Measurements from ENCODE around the gene NHERF2.

The NHERF2 gene

GRCh38 chr16:1983544-1984346 is 43.0 kb upstream of the NHERF2 start, which contains the start of gene GFER:
Gene GFER, plus strand, starts transcription at chr16:1984193. Its CDS starts 26 bp downstream, at chr16:1984219.
- H3K9me3 Mint-ChIP-seq = no peaks in the 10 kb centered on the region
- TF ChIP-seq, protein P1, sequence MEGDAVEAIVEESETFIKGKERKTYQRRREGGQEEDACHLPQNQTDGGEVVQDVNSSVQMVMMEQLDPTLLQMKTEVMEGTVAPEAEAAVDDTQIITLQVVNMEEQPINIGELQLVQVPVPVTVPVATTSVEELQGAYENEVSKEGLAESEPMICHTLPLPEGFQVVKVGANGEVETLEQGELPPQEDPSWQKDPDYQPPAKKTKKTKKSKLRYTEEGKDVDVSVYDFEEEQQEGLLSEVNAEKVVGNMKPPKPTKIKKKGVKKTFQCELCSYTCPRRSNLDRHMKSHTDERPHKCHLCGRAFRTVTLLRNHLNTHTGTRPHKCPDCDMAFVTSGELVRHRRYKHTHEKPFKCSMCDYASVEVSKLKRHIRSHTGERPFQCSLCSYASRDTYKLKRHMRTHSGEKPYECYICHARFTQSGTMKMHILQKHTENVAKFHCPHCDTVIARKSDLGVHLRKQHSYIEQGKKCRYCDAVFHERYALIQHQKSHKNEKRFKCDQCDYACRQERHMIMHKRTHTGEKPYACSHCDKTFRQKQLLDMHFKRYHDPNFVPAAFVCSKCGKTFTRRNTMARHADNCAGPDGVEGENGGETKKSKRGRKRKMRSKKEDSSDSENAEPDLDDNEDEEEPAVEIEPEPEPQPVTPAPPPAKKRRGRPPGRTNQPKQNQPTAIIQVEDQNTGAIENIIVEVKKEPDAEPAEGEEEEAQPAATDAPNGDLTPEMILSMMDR (IDR thresholded peaks at IDR 0.05; ENCODE audit: unreplicated experiment in 3 of 3) = peak; percentile 26 to 57 (median 44)
- peak within 1 kb of the TSS; percentile 87 to 88 (median 87) for H3K4me3 Mint-ChIP-seq
- H3K27me3 Mint-ChIP-seq (ENCODE audit: low read depth) = peaks cover 61% of the 10 kb centered on the region
- H3K4me1 Mint-ChIP-seq = peaks cover 29% of the 10 kb centered on the region
- H3K27ac Mint-ChIP-seq = peak within 1 kb of the TSS; percentile 46 to 88 (median 57)
- peaks cover 12% of the 10 kb centered on the region for H3K36me3 Mint-ChIP-seq (ENCODE audit: low read depth)

DNA sequence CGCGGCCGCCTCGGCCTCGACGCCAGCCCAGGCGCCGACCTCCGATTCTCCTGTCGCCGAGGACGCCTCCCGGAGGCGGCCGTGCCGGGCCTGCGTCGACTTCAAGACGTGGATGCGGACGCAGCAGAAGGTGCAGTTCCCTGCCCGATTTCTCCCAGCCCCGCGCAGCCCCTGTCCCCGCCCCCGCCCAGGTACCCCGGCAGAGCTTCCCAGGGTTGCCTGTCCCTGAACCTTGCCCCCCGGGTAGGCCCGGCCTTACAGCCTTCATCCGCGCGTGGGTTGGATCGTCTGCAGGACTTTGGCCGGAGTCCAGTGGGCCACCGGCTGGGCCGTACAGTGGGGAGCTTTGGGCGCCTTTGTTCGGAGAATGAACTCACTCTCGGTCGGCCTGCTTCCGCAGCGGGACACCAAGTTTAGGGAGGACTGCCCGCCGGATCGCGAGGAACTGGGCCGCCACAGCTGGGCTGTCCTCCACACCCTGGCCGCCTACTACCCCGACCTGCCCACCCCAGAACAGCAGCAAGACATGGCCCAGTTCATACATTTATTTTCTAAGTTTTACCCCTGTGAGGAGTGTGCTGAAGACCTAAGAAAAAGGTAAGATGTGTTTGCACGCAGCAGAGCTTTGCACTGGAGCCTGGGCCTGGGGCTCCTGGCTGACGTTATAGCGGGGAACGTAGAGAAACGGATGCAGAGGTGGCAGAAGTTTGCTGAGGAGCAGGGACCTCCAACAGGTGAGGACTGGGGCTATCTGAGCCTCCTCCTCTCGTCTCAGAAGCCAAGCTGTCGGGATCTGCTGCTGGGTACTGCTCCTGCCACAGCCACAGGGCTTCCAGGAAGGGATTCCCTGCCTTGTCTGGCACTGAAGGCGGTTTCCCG is 42.1 kb upstream of the NHERF2 start:
- Mint-ChIP-seq H3K4me1 (peaks cover 34% of the 10 kb centered on the region), H3K27me3 (ENCODE audit: low read depth) (peaks cover 66% of the 10 kb centered on the region), H3K9me3 (no peaks in the 10 kb centered on the region), H3K27ac (peak overlapping the region in 2 of 3 experiments; percentile 57 to 88), H3K36me3 (ENCODE audit: low read depth) (peaks cover 13% of the 10 kb centered on the region), H3K4me3 (peak overlapping the region; percentile 87 to 88 (median 87))
- TF ChIP-seq, protein P1 (IDR thresholded peaks at IDR 0.05; ENCODE audit: unreplicated experiment in 3 of 3) = no peak

GRCh38 chr16:1985466-1986150 is 41.1 kb upstream of the NHERF2 start:
- Mint-ChIP-seq H3K27ac (peak overlapping the region in 1 of 3 experiments; percentile 88), H3K27me3 (ENCODE audit: low read depth) (peaks cover 60% of the 10 kb centered on the region), H3K4me3 (peak overlapping the region; percentile 87 to 88 (median 87)), H3K4me1 (peaks cover 34% of the 10 kb centered on the region), H3K36me3 (ENCODE audit: low read depth) (peaks cover 13% of the 10 kb centered on the region), H3K9me3 (no peaks in the 10 kb centered on the region)
- TF ChIP-seq, protein P1 (IDR thresholded peaks at IDR 0.05; ENCODE audit: unreplicated experiment in 3 of 3) = no peak

GRCh38 chr16:1987198-1987597 is 39.5 kb upstream of the NHERF2 start:
- H3K4me3 Mint-ChIP-seq = peak overlapping the region in 2 of 3 experiments; percentile 41 to 64
- TF ChIP-seq, protein P1 (IDR thresholded peaks at IDR 0.05; ENCODE audit: unreplicated experiment in 3 of 3) = no peak
- peaks cover 25% of the 10 kb centered on the region for H3K4me1 Mint-ChIP-seq
- no peak overlapping the region for H3K27ac Mint-ChIP-seq
- peaks cover 60% of the 10 kb centered on the region for H3K27me3 Mint-ChIP-seq (ENCODE audit: low read depth)
- H3K9me3 Mint-ChIP-seq = no peaks in the 10 kb centered on the region
- H3K36me3 Mint-ChIP-seq (ENCODE audit: low read depth) = peaks cover 13% of the 10 kb centered on the region

- peaks cover 62% of the 10 kb centered on the region for H3K27me3 Mint-ChIP-seq (ENCODE audit: low read depth)
Measured at GRCh38 chr16:1989209-1990100, 37.2 kb upstream of the NHERF2 start, which contains the start of gene SYNGR3. Gene SYNGR3, plus strand, starts transcription at chr16:1989970. Its CDS starts 133 bp downstream, at chr16:1990103.

More at GRCh38 chr16:1989209-1990100, 37.2 kb upstream of the NHERF2 start, which contains the start of gene SYNGR3:
- Mint-ChIP-seq H3K36me3 (ENCODE audit: low read depth) (peaks cover 13% of the 10 kb centered on the region), H3K9me3 (no peaks in the 10 kb centered on the region), H3K4me1 (peaks cover 15% of the 10 kb centered on the region), H3K27ac (peak within 1 kb of the TSS in 1 of 3 experiments; percentile 71), H3K4me3 (peak within 1 kb of the TSS; percentile 75 to 79 (median 76))
- TF ChIP-seq, protein P1 (IDR thresholded peaks at IDR 0.05; ENCODE audit: unreplicated experiment in 3 of 3) = no peak
